IMR-90 (cell line): ENCODE data around the gene RGS9.

Experiments used
- BHLHE40 ChIP-seq: fragments of 150-350 bp; IDR thresholded peaks from 2 replicates; pipeline ENCODE4 v1.6.1; 2016; ENCODE audit warnings: mild to moderate bottlenecking, low read depth, low read length
- CTCF ChIP-seq: conservative IDR thresholded peaks from 2 replicates; pipeline ENCODE4 v1.5.1; 2012; ENCODE audit warnings: mild to moderate bottlenecking, low read depth, low read length, improper control_type of control experiment
- MAFK ChIP-seq: IDR thresholded peaks from 2 replicates; pipeline ENCODE4 v1.6.1; 2012; ENCODE audit warnings: low read depth, low read length, improper control_type of control experiment
- MAZ ChIP-seq: IDR thresholded peaks from 2 replicates; pipeline ENCODE4 v1.6.1; 2012; ENCODE audit warnings: low read depth, mild to moderate bottlenecking, low read length, improper control_type of control experiment, moderate library complexity, borderline replicate concordance
- NFE2L2 ChIP-seq: fragments of 150-350 bp; IDR thresholded peaks from 2 replicates; pipeline ENCODE4 v1.6.1; 2016; ENCODE audit warnings: low read depth, mild to moderate bottlenecking, low read length
- POLR2A ChIP-seq: IDR thresholded peaks from 2 replicates; pipeline ENCODE4 v1.6.1; 2012; ENCODE audit warnings: mild to moderate bottlenecking, low read depth, low read length
- RAD21 ChIP-seq: IDR thresholded peaks from 2 replicates; pipeline ENCODE4 v1.6.1; 2012; ENCODE audit warnings: low read length, improper control_type of control experiment

- no peak for TF ChIP-seq BHLHE40
- no peak for TF ChIP-seq CTCF
- no peak for TF ChIP-seq RAD21
- TF ChIP-seq MAFK = no peak
- no peak for TF ChIP-seq NFE2L2
- no peak for TF ChIP-seq MAZ
- no peak for TF ChIP-seq POLR2A
These were observed 64.2 kb downstream of the RGS9 start for GRCh38 chr17:65201331-65201730.
